ENCODE data around the gene BACE2.
"Not testable (repeated sequence)": the region's sequence is repeated elsewhere in the genome, so short reads cannot be mapped to it uniquely, and the experiment has no call there.

Gene BACE2

GRCh38 chr21:41186755-41187536 is 19.0 kb downstream of the BACE2 start:
- DNase-seq, result no peak

DNA sequence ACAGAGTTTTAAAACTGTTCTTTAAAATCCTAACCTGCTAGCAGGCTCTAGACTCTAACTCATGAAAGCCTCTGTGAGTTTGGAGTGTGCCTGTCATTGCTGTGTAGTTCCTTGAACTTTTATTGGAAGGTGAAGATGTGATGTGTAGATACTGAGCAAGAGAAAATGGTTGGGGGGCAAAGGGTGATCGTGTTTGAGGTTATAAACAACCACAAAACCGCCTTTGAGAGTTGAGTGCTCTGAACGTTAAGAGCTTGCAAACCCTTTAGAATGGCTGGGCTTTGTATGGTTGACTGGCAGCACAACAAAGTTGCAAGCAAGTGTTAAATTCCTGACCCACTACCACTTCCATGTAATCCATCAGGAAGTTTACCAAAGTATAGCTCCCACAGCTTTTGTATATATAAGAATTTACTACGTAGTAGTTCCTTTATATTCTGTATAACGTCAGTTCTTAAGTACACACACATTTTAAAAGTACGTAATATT is 19.6 kb downstream of the BACE2 start:
- no peak for DNase-seq

- DNase-seq, result no peak
Measured at GRCh38 chr21:41188486-41189149, 20.7 kb downstream of the BACE2 start.

DNA sequence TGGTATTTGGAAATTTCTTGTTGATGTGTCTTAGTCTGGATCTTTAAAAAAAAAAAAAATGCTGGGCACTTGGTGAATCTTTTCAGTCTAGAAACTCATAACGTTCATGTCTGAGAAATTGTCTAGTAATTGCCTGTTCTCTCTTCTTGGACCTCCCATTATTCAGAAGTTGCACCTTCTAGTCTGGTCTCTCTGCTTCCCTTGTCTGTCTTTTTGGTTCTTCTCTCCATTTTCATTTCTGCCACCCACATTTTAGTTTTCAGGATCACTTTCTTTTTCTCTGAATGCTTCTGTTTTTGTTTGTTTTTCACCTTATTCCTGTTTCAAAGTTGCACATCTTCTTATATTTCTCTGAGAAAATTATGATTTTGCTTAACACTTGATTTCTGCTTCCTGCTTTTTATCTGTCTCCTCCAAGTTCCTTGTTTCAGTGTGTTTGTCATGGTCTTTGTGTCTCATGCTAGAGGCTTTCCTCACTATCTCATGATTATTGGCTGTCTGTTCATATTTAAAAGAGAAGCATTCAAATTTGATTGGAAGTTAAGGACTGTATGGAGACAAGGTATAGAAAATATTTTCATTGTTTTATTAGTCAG is 21.3 kb downstream of the BACE2 start:
- DNase-seq, result no peak

DNA sequence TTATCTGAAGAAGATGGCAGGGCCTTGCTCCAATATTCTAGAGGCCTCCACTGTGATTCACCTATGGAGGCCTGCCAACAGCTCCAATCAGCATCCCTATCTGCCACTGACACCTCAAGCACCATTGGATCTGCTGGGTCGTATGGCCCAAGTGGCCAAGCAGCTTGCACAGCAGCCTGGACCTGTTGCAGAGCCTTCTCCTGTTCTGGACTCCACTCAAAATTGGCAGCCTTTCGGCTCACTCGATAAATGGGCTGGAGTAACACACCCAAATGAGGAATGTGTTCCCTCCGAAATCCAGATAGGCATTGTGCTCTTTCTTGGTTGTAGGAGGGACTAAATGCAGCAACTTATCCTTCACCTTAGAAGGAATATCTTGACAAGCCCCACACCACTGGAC is 24.6 kb downstream of the BACE2 start:
- DNase-seq, result not testable (repeated sequence)

DNA sequence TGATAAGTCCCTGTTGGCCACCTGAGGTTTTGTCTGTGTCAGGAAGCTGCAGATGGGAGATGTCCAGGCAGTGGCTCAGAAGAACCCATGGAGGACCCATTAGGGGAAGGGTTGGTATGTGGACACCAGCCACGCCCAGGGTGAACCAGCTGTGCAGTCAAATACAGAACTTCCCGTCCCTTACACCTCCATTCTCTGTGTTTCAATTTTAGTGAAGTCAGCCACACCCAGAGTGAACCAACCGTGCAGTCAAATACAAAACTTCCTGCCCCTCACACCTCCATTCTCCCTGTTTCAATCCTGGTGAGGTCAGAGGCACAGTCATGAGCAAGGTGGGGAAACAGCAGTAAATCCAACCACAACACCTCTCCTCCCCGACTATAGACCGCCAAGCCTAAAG is 27.4 kb downstream of the BACE2 start:
- no peak for DNase-seq

DNA sequence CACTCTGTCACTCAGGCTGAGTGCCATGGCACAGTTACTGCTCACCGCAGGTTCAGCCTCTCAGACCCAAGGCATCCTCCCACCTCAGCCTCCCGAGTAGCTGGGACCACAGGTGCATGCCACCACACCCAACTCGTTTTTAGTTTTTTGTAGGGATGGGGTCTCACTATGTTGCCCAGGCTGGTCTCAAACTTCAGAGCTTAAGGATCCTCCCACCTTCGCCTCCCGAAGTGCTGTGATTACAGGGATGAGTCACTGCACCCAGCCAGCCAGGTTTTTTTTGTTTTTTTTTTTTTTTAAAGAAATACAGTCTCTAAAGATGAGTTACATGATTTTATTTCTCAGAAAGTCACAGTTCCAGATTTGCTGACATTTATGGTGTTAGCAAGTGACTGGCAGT is 29.0 kb downstream of the BACE2 start:
- DNase-seq, result no peak

GRCh38 chr21:41197582-41197981 is 29.6 kb downstream of the BACE2 start:
- DNase-seq, result no peak

DNA sequence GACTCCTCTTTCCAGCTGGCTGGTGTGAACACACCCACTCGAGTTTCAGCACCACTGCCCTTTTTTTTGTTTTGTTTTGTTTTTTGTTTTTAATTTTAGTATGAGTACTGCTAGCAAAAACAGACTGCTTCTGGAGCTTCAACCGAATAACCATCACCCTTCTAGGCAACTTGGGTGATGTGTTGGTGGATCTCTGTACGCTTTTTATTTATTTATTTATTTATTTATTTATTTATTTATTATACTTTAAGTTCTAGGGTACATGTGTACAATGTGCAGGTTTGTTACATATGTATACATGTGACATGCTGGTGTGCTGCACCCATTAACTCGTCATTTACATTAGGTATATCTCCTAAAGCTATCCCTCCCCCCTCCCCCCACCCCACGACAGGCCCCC is 30.7 kb downstream of the BACE2 start:
- DNase-seq, result not testable (repeated sequence)

- no peak for DNase-seq
Measured at GRCh38 chr21:41199123-41199522, 31.2 kb downstream of the BACE2 start.

DNA sequence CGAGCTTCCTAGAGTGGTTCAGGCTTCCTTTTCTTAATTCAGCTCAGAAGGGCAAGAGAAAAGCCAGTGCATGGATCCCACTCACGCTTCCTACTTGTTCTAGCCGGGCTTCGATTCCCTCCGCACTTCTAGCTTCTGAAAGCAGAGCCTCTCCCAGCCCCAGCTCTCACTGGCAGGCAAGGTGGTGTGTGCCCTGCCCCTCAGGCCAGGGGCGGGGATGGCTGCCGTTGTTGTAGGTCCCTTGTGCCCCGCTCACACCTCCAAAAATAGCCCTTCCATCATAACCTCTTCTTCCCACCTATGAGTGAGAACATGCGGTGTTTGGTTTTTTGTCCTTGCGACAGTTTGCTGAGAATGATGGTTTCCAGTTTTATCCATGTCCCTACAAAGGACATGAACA is 31.6 kb downstream of the BACE2 start:
- DNase-seq, result no peak

GRCh38 chr21:41201385-41201784 is 33.4 kb downstream of the BACE2 start:
- no peak for DNase-seq

GRCh38 chr21:41204736-41205135 is 36.8 kb downstream of the BACE2 start:
- no peak for DNase-seq

- peak; percentile 66 for DNase-seq
Measured at GRCh38 chr21:41207401-41208375, 39.7 kb downstream of the BACE2 start.

DNA sequence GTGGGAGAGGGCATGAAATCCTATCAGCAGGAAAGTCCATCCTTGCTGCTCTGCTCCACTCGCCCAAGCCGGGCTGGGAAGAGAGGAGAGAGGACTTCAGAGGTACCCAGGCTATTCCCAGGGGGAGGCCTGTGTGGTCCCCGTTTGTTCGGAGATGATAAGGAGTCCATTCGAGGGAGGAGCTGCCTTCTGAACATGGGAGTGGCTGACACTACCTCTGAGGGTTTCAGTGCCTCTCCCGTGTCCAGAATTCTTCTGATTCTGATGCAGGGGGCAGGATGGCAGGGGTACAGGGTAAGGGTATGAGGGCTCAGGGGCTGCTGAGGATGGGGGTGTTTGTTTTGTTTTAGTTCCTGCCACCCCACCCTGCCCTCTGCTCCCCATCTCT is 40.4 kb downstream of the BACE2 start:
- DNase-seq, result no peak

GRCh38 chr21:41209016-41209619 is 41.2 kb downstream of the BACE2 start:
- no peak for DNase-seq

- DNase-seq, result peak; percentile 53
Measured at GRCh38 chr21:41210426-41211059, 42.6 kb downstream of the BACE2 start.

DNA sequence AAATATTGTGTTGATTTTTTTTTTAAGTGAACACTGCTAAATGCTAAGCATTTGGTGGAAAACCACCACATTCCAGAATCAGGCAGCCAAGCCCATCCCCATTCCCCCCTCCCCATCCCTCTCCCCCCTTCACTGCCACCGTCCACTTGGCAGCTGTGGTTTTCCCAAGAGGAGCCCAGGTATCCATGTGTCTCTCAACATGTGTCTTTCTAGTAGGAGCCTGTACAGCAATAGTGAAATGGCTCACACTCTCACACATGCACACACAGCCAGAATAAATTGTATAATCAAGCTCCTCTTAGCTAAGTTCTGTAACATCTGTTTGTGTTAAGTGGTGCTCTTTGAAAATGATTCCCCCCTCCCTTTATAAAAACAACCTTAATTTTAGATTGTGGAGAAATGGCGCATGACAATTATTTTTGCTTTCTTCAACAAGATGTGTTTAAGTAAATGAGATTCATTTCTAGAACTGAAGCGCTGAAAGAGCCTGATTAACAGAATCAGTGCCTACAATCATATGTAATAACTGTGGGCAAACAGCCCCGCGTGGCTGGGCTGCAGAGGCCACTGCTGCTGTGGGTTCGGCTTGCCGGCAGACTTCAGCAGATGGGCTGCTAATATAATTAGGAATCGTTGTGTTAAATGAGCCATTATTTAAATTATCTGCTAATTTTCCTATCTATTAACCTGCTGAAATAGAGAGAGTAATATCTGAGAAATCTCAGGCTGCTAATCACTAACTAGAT is 43.3 kb downstream of the BACE2 start:
- no peak for DNase-seq

DNA sequence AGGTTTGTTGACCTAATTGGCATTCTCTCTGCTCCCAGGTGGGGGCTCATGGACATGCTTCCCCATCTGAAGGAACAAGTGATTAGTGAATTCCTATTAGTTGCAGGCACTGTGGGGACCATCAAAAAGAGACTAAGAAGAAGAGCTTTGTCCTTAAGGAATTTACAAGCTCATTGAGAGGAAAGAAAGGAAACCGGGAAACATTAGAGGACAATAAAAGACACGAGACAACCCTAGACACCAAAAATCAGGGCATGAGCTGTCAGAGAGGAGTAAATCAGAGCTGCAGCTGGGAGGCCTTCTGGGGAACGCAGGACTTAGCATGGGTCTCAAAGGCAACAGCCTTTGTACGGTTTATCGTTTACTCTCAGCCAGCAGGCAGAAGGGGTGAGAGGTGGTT is 45.1 kb downstream of the BACE2 start:
- DNase-seq, result peak; percentile 38

DNA sequence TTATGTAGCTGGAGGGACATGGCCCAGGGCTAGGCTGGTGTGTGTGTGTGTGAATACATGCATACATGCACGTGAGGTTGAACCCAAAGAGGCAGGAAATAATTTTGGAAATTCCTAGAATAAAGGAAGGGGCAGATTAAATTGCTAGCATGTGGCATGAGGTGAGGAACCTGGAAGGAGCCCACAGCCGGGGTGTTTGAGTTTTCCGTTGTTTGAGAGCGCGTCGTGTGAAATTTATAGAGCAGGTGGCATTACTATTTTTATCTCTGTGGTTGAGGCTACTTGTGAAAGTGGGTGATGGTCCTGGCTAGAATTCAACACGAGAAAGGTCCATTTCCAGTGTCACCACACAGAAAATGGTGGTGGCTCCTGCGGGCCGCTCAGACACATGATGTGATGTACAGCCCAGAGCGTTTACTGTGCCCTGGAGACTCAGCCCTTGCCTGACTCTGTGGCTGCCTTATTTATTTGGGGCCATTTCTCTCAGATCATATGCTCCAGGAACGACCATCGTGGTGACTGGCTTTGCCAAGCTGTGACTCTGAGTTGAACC is 48.0 kb downstream of the BACE2 start:
- DNase-seq, result no peak

GRCh38 chr21:41216486-41216885 is 48.5 kb downstream of the BACE2 start:
- DNase-seq, result no peak

Data from eye (tissue), 1 donor.